Mononuclear cell (primary cell): ENCODE results near the gene JUN. TPM values are rescaled to one million over a fixed set of nuclear protein-coding genes. Genes with fewer than 3 reads are reported as not detected.

ENCODE experiments used
- H3K27me3 ChIP-seq: 2 replicates; pipeline ENCODE4 v1.6.0; 2011; ENCODE audit warnings: low read length, control low read depth; ENCODE audit not compliant: insufficient read depth
- H3K4me1 ChIP-seq: 2 replicates; pipeline ENCODE4 v1.5.1; 2011; ENCODE audit warnings: mild to moderate bottlenecking, low read length, control low read depth; ENCODE audit not compliant: insufficient read depth
- H3K4me3 ChIP-seq: 2 replicates; pipeline ENCODE4 v1.5.1; 2011; ENCODE audit warnings: mild to moderate bottlenecking, low read length, moderate library complexity
- H3K9me3 ChIP-seq: 2 replicates; pipeline ENCODE4 v1.5.1; 2011; ENCODE audit warnings: low read depth, mild to moderate bottlenecking, control low read depth, low read length
- total RNA-seq: library from RNA; depleted of rRNA; stranded (reverse); fragments of >200 nt; gene quantifications from one replicate; pipeline ENCODE4 v1.2.3, GENCODE V29; 2012

Gene JUN
- total RNA-seq: 1,080 TPM

GRCh38 chr1:58783993-58784757, at the start of gene JUN:
Gene JUN (minus strand): TSS chr1:58784047. CDS start chr1:58783070, 977 bp downstream.
- Histone ChIP-seq H3K9me3 (peaks cover 7% of the 10 kb centered on the region), H3K4me3 (peak within 1 kb of the TSS; percentile 82), H3K4me1 (peaks cover 36% of the 10 kb centered on the region), H3K27me3 (peaks cover 27% of the 10 kb centered on the region)

GRCh38 chr1:58833166-58833565, 49.3 kb upstream of the JUN start:
- Histone ChIP-seq H3K27me3 (no peaks in the 10 kb centered on the region), H3K9me3 (no peaks in the 10 kb centered on the region), H3K4me1 (peaks cover 14% of the 10 kb centered on the region), H3K4me3 (no peak overlapping the region)

GRCh38 chr1:58830291-58830690, 46.4 kb upstream of the JUN start:
- H3K27me3 ChIP-seq: no peaks in the 10 kb centered on the region
- H3K9me3 ChIP-seq: peaks cover 16% of the 10 kb centered on the region
- H3K4me1 ChIP-seq: peaks cover 11% of the 10 kb centered on the region
- H3K4me3 ChIP-seq: no peak overlapping the region

GRCh38 chr1:58829866-58830265, 46.0 kb upstream of the JUN start:
- H3K27me3 ChIP-seq: no peaks in the 10 kb centered on the region
- no peak overlapping the region for H3K4me3 ChIP-seq
- peaks cover 11% of the 10 kb centered on the region for H3K4me1 ChIP-seq
- H3K9me3 ChIP-seq: peaks cover 16% of the 10 kb centered on the region

GRCh38 chr1:58827298-58827697, 43.5 kb upstream of the JUN start:
- H3K9me3 ChIP-seq: peaks cover 16% of the 10 kb centered on the region
- no peaks in the 10 kb centered on the region for H3K27me3 ChIP-seq

GRCh38 chr1:58824753-58825389, 41.0 kb upstream of the JUN start:
- Histone ChIP-seq H3K4me1 (peaks cover 16% of the 10 kb centered on the region), H3K9me3 (peaks cover 16% of the 10 kb centered on the region), H3K4me3 (no peak overlapping the region), H3K27me3 (no peaks in the 10 kb centered on the region)

More at GRCh38 chr1:58827298-58827697, 43.5 kb upstream of the JUN start:
- Histone ChIP-seq H3K4me1 (peaks cover 9% of the 10 kb centered on the region), H3K4me3 (no peak overlapping the region)

GRCh38 chr1:58823481-58824010, 39.7 kb upstream of the JUN start:
- H3K4me1 ChIP-seq: peaks cover 25% of the 10 kb centered on the region
- no peak overlapping the region for H3K4me3 ChIP-seq
- H3K9me3 ChIP-seq: peaks cover 16% of the 10 kb centered on the region
- no peaks in the 10 kb centered on the region for H3K27me3 ChIP-seq

- Histone ChIP-seq H3K27me3 (no peaks in the 10 kb centered on the region), H3K4me3 (no peak overlapping the region), H3K9me3 (no peaks in the 10 kb centered on the region), H3K4me1 (peaks cover 35% of the 10 kb centered on the region)
Measured at GRCh38 chr1:58821309-58821708, 37.5 kb upstream of the JUN start.

- Histone ChIP-seq H3K9me3 (no peaks in the 10 kb centered on the region), H3K4me3 (no peak overlapping the region), H3K4me1 (peaks cover 51% of the 10 kb centered on the region), H3K27me3 (no peaks in the 10 kb centered on the region)
Measured at GRCh38 chr1:58818976-58819375, 35.1 kb upstream of the JUN start.

GRCh38 chr1:58818075-58818474, 34.2 kb upstream of the JUN start:
- H3K27me3 ChIP-seq: no peaks in the 10 kb centered on the region
- peaks cover 54% of the 10 kb centered on the region for H3K4me1 ChIP-seq
- no peak overlapping the region for H3K4me3 ChIP-seq
- H3K9me3 ChIP-seq: no peaks in the 10 kb centered on the region

GRCh38 chr1:58816747-58817221, 32.9 kb upstream of the JUN start:
- H3K4me1 ChIP-seq: peaks cover 62% of the 10 kb centered on the region
- H3K27me3 ChIP-seq: no peaks in the 10 kb centered on the region
- H3K9me3 ChIP-seq: no peaks in the 10 kb centered on the region
- H3K4me3 ChIP-seq: peak overlapping the region; percentile 81

- H3K9me3 ChIP-seq: no peaks in the 10 kb centered on the region
Measured at GRCh38 chr1:58816072-58816746, 32.4 kb upstream of the JUN start.

GRCh38 chr1:58815686-58816071, 31.8 kb upstream of the JUN start:
- H3K9me3 ChIP-seq: no peaks in the 10 kb centered on the region
- peak overlapping the region; percentile 81 for H3K4me3 ChIP-seq
- H3K27me3 ChIP-seq: no peaks in the 10 kb centered on the region
- H3K4me1 ChIP-seq: peaks cover 62% of the 10 kb centered on the region

More at GRCh38 chr1:58816072-58816746, 32.4 kb upstream of the JUN start:
- H3K4me1 ChIP-seq: peaks cover 62% of the 10 kb centered on the region
- peak overlapping the region; percentile 81 for H3K4me3 ChIP-seq
- no peaks in the 10 kb centered on the region for H3K27me3 ChIP-seq

- no peaks in the 10 kb centered on the region for H3K27me3 ChIP-seq
- H3K9me3 ChIP-seq: no peaks in the 10 kb centered on the region
- peak overlapping the region; percentile 81 for H3K4me3 ChIP-seq
- peaks cover 60% of the 10 kb centered on the region for H3K4me1 ChIP-seq
Measured at GRCh38 chr1:58815069-58815685, 31.3 kb upstream of the JUN start.
